ENCODE results near the gene RSPRY1. TPM values are rescaled to one million over a fixed set of nuclear protein-coding genes. Genes with fewer than 3 reads are reported as not detected.
"Not testable (repeated sequence)": the region's sequence is repeated elsewhere in the genome, so short reads cannot be mapped to it uniquely, and the experiment has no call there.

Gene RSPRY1
- total RNA-seq, 1 experiment from 2014 or later = 24.9 TPM

GRCh38 chr16:57266531-57267260, 80.6 kb downstream of the RSPRY1 start:
- Histone ChIP-seq H3K4me3 (replicated peaks in 1 of 2; ENCODE audit: low read depth in 1 of 2, low read length in 2 of 2) (no peak overlapping the region), H3K79me2 (ENCODE audit: insufficient read depth, low read length) (no peaks in the 10 kb centered on the region), H3K9ac (ENCODE audit: low read length) (no peak overlapping the region), H3K4me1 (ENCODE audit: control insufficient read depth in 1 of 2, insufficient read depth in 2 of 2, low read length in 2 of 2) (no peaks in the 10 kb centered on the region; a peak in 2 of 4 replicates), H4K20me1 (ENCODE audit: insufficient read depth) (no peaks in the 10 kb centered on the region), H3K4me2 (ENCODE audit: low read length) (no peak overlapping the region), H3K27me3 (ENCODE audit: insufficient read depth, low read length) (no peaks in the 10 kb centered on the region), H3K9me2 (ENCODE audit: insufficient read depth) (no peaks in the 10 kb centered on the region), H3K27ac (ENCODE audit: low read depth, low read length) (no peak overlapping the region), H2AFZ (ENCODE audit: low read depth, low read length, poor library complexity, severe bottlenecking) (no peak overlapping the region), H3K36me3 (ENCODE audit: control insufficient read depth in 1 of 2, insufficient read depth in 2 of 2, low read length in 2 of 2) (no peaks in the 10 kb centered on the region), H3K9me3 (ENCODE audit: control insufficient read depth in 1 of 2, insufficient read depth in 1 of 2, low read depth in 1 of 2, low read length in 2 of 2) (no peaks in the 10 kb centered on the region)
- POLR2A ChIA-PET = no interaction called here
- intact Hi-C loops (cut with micrococcal nuclease) = no loop called here
- ATAC-seq = no peak
- DNase-seq (ENCODE audit: low read depth, low spot score) = no peak
- RAD21 ChIA-PET (ENCODE audit: low non-redundant PET in 1 of 2, low total read pairs in 2 of 2, uncharacterized antibody in 2 of 2, unreplicated experiment in 2 of 2) = no interaction called here
- CTCF ChIA-PET = no interaction called here
- TF ChIP-seq YY1 (IDR thresholded peaks at IDR 0.05; ENCODE audit: extremely low read depth, insufficient replicate concordance, low read depth, low read length) (no peak), SRF (IDR thresholded peaks at IDR 0.05; ENCODE audit: low read depth) (no peak), EZH2 (IDR thresholded peaks at IDR 0.05) (no peak), POLR2AphosphoS5 (IDR thresholded peaks at IDR 0.05; ENCODE audit: low read depth, low read length) (no peak)
- TF ChIP-seq, protein P1, sequence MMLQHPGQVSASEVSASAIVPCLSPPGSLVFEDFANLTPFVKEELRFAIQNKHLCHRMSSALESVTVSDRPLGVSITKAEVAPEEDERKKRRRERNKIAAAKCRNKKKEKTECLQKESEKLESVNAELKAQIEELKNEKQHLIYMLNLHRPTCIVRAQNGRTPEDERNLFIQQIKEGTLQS (IDR thresholded peaks at IDR 0.05) = no peak
- no TSS peak for BruUV-seq (replicated peaks)

DNA sequence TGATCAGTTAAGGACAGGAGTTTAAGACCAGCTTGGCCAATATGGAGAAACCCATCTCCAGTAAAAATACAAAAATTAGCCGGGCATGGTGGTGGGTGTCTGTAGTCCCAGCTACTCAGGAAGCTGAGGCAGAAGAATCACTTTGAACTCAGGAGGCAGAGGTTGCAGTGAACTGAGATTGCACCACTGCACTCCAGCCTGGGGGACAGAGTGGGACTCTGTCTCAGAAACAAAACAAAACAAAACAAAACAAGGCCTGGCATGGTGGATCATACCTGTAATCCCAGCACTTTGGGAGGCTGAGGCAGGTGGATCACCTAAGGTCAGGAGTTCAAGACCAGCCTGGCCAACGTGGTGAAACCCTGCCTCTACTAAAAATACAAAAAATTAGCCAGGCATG, 81.2 kb downstream of the RSPRY1 start:
- H3K36me3 ChIP-seq (ENCODE audit: control insufficient read depth in 1 of 2, insufficient read depth in 2 of 2, low read length in 2 of 2); DNase-seq (ENCODE audit: low read depth, low spot score); intact Hi-C loops (cut with micrococcal nuclease); H3K27ac ChIP-seq (ENCODE audit: low read depth, low read length); H3K9me3 ChIP-seq (ENCODE audit: control insufficient read depth in 1 of 2, insufficient read depth in 1 of 2, low read depth in 1 of 2, low read length in 2 of 2); H3K4me3 ChIP-seq (replicated peaks in 1 of 2; ENCODE audit: low read depth in 1 of 2, low read length in 2 of 2); H3K4me1 ChIP-seq (ENCODE audit: control insufficient read depth in 1 of 2, insufficient read depth in 2 of 2, low read length in 2 of 2); RAD21 ChIA-PET (ENCODE audit: low non-redundant PET in 1 of 2, low total read pairs in 2 of 2, uncharacterized antibody in 2 of 2, unreplicated experiment in 2 of 2); ATAC-seq; BruUV-seq (replicated peaks); POLR2A ChIA-PET; H4K20me1 ChIP-seq (ENCODE audit: insufficient read depth); H3K9ac ChIP-seq (ENCODE audit: low read length); H2AFZ ChIP-seq (ENCODE audit: low read depth, low read length, poor library complexity, severe bottlenecking); H3K27me3 ChIP-seq (ENCODE audit: insufficient read depth, low read length); CTCF ChIA-PET; H3K4me2 ChIP-seq (ENCODE audit: low read length); H3K9me2 ChIP-seq (ENCODE audit: insufficient read depth); H3K79me2 ChIP-seq (ENCODE audit: insufficient read depth, low read length): not testable (repeated sequence)

All from HCT116 (cell line).